IPS DF 4.7 (cell line): ENCODE measurements around the gene HIF3A.
"Not testable (repeated sequence)": the region's sequence is repeated elsewhere in the genome, so short reads cannot be mapped to it uniquely, and the experiment has no call there.

ENCODE experiments used
- DNase-seq: peaks from one replicate; pipeline ENCODE4 v3.0.0-alpha.2; 2013; ENCODE audit warnings: low spot score; ENCODE audit errors: extremely low read depth

Gene HIF3A

GRCh38 chr19:46291829-46292228 is 5.0 kb upstream of the HIF3A start:
- DNase-seq, result no peak

GRCh38 chr19:46294494-46294893 is 2.3 kb upstream of the HIF3A start:
- DNase-seq, result no peak

- DNase-seq, result no peak
These were observed 1.2 kb upstream of the HIF3A start for GRCh38 chr19:46295401-46296201.

GRCh38 chr19:46296202-46296480 is 701 bp upstream of the HIF3A start:
- no peak for DNase-seq

- no peak for DNase-seq
These were observed 1.0 kb downstream of the HIF3A start for GRCh38 chr19:46297700-46298478.

GRCh38 chr19:46298479-46299003 is 1.7 kb downstream of the HIF3A start:
- DNase-seq, result no peak

- DNase-seq, result no peak
These were observed 2.2 kb downstream of the HIF3A start for GRCh38 chr19:46299004-46299509.

- no peak for DNase-seq
These were observed 2.9 kb downstream of the HIF3A start for GRCh38 chr19:46299695-46300094.

GRCh38 chr19:46303322-46303690 is 6.5 kb downstream of the HIF3A start:
- no peak for DNase-seq

- DNase-seq, result peak; percentile 78
These were observed 7.0 kb downstream of the HIF3A start for GRCh38 chr19:46303691-46304397.

- no peak for DNase-seq
These were observed 9.7 kb downstream of the HIF3A start for GRCh38 chr19:46306501-46306900.

GRCh38 chr19:46308510-46308909 is 11.7 kb downstream of the HIF3A start:
- DNase-seq, result no peak

GRCh38 chr19:46309056-46309455 is 12.2 kb downstream of the HIF3A start:
- no peak for DNase-seq

GRCh38 chr19:46311444-46311843 is 14.6 kb downstream of the HIF3A start:
- DNase-seq, result no peak

- not testable (repeated sequence) for DNase-seq
These were observed 17.0 kb downstream of the HIF3A start for GRCh38 chr19:46313540-46314469.

GRCh38 chr19:46317339-46317738 is 20.5 kb downstream of the HIF3A start:
- no peak for DNase-seq

GRCh38 chr19:46319613-46320012 is 22.8 kb downstream of the HIF3A start:
- no peak for DNase-seq

- DNase-seq, result no peak
These were observed 23.7 kb downstream of the HIF3A start for GRCh38 chr19:46320559-46320958.

GRCh38 chr19:46321653-46322052 is 24.8 kb downstream of the HIF3A start:
- no peak for DNase-seq

- DNase-seq, result not testable (repeated sequence)
These were observed 26.4 kb downstream of the HIF3A start for GRCh38 chr19:46323227-46323626.

- DNase-seq, result no peak
These were observed 27.4 kb downstream of the HIF3A start for GRCh38 chr19:46324277-46324676.
